AG10803 (cell line): ENCODE results near the gene TGFBI.
"Not testable (repeated sequence)": the region's sequence is repeated elsewhere in the genome, so short reads cannot be mapped to it uniquely, and the experiment has no call there.

Experiments
- DNase-seq: peaks from one replicate; pipeline ENCODE4 v3.0.0; 2010; ENCODE audit warnings: low read depth
- H3K4me3 ChIP-seq: 2 replicates; pipeline ENCODE4 v1.5.1; 2011; ENCODE audit warnings: mild to moderate bottlenecking, low read length, control low read depth
- CTCF ChIP-seq: conservative IDR thresholded peaks from 2 replicates; pipeline ENCODE4 v1.5.1; 2011; ENCODE audit warnings: mild to moderate bottlenecking, low read length, control low read depth, inconsistent platforms

The TGFBI gene

GRCh38 chr5:136039202-136039601 is 10.4 kb downstream of the TGFBI start:
- no peak overlapping the region for H3K4me3 ChIP-seq
- TF ChIP-seq CTCF: no peak
- DNase-seq: no peak

DNA sequence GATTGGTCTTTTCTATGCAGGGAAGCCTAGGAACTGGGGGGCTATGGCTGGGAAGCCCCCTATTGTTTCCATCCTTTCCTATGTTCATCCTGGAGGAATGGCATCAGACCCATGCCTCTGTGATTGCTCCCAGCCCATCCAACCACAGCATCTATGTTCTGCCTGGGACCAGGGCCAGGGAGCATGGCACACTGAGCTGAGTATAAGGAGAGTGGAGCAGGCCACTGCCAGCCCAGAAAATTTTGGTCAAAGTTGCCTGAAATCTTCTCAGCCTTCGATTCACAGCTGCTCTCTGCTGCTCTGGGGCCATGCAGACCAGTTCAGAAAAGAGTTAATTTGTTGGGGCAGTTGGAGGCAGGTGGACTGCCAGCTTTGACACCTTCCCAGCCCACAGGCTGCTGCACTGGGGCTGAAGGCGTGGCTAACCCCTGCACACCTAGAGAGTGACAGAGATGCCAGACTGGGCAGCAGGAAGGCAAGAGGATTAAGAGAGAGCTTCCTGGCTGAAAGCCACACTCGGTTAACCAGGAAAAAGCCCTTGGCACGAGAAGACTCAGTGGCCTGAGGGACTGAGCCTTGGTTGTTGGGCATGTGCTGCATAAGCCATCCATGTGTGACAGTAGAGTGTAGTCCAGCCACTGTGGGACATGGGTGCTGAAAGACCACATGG is 12.1 kb downstream of the TGFBI start:
- H3K4me3 ChIP-seq: no peak overlapping the region
- DNase-seq: no peak
- TF ChIP-seq CTCF: no peak

DNA sequence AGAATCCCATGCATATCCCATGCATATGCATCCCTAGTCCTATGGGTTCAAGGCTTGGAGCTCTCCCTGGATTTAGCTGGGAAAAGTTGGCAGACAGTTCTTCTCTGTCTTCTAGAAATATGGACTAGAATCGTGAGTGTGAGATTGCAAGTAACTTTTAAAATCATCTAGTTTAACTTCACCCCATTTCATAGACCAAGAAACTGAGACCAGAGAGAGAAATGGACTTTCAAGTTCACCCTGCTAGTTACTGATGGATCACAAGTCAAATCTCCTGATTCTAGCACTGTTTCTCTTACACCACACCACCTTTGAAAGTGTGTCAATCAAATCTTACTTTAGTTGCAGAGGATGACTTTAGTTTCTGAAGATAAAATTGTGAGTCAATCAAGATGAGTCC is 13.4 kb downstream of the TGFBI start:
- TF ChIP-seq CTCF: no peak
- no peak overlapping the region for H3K4me3 ChIP-seq
- no peak for DNase-seq

DNA sequence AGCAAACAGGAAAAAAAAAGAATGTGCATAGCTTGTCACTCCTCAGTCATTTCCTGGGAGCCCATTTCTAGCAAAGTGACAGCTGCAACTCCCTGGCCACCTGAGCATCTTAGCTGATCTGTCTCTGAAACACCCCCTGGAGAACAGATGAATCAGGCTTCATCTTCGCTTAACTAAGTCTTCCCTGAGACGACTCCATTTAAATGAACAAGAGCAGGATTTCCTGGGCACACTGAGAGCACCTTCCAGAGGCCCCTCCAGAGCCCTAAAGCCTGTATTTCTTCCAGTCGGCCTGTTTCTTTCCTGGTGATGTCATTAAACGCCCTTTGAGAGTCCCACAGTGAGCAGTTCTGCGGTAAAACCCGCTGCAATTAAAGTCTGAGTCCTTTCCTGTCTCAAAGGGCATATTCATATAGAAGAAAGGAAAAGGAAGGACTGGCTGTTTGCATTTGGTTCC is 13.9 kb downstream of the TGFBI start:
- no peak for DNase-seq
- no peak overlapping the region for H3K4me3 ChIP-seq
- TF ChIP-seq CTCF: no peak

GRCh38 chr5:136043551-136043950 is 14.8 kb downstream of the TGFBI start:
- no peak for DNase-seq
- TF ChIP-seq CTCF: no peak
- H3K4me3 ChIP-seq: no peak overlapping the region

DNA sequence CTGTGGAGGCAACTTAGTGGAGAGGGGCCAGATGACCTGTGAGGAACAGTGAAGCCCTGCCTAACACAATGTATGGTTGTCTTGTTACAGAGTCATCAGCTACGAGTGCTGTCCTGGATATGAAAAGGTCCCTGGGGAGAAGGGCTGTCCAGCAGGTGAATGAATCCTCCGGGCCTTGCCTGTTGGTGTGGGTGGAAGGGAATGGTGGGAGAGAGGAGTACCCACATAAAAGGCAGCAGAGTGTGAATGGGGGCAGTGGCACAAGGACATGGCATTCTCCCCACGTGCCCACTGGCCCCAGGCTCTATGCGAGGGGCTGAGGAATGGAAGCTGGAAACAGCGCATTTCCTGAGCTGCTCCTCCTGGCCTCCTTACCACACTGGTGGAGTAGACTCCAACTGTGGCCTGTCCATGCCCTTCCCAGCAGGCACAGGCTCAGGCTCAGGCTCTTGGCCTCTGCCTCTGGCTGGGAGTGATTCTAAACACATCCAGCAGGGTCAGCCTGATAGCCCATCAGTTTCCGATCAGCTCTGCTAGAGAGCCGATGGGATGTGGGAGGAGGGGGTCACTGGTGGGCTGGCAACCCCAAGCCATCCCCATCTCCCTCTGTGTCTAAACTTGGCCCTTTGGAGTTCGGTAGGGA is 15.3 kb downstream of the TGFBI start:
- no peak for DNase-seq
- H3K4me3 ChIP-seq: no peak overlapping the region
- TF ChIP-seq CTCF: no peak

DNA sequence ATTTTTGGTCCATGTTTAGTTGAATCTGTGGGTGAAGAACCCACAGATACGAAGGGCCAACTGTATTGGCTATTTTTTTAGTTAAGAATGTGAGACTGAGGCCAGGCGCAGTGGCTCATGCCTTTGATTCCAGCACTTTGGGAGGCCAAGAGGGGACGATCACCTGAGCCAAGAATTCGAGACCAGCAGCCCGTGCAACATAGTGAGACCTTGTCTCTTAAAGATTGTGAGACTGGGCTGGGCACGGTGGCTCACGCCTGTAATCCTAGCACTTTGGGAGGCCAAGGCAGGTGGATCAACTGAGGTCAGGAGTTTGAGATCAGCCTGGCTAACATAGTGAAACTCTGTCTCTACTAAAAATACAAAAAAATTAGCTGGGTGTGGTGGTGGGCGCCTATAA is 16.2 kb downstream of the TGFBI start:
- not testable (repeated sequence) for DNase-seq, H3K4me3 ChIP-seq
